ENCODE measurements around the gene PLEKHG4B. TPM values are rescaled to one million over a fixed set of nuclear protein-coding genes. Genes with fewer than 3 reads are reported as not detected.

Gene PLEKHG4B
- polyA plus RNA-seq, 1 donor from 2014 or later = 0.78 TPM

DNA sequence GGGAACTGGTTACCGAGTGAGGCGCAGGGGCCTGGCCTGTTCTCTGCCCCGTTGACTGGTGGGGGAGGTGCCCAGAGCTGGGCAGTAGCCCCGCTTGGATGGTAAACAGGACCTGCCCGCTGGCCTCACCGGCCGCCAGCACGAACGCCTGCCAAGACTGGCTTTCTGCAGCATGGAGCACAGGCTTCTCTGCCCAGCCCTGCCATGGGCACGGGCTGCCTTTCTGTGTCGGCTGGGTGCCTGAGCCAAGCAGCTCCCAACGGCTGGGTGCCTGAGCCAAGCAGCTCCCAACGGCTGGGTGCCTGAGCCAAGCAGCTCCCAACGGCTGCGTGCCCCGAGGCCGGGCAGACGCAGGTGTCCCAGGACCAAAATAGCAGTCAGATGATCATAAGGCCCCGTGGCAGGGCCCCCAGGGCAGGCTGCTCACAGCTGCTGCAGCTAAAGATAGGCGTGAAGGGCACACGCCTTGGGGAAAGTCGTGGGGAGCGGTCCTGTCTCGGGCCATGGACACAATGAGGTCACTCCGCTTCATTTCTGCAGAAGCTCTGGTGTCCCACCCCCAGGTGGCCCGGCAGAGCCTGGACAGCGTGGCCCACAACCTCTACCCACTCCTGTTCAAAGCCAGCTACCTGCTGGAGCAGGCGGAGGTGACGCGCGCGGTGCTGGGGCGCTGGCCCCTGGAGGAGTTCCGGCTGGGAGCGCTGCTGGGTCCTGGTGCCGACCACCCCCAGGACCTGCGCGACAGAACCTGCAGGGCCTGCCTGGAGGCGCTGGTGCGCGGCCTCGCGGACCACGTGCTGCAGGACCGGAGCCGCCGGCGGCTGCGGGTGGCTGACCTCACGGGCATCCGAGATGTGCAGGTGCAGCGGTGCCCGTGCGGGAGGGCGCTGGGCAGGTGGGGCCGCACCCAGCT is 99.3 kb downstream of the PLEKHG4B start, which contains the start of gene LRRC14B:
Gene LRRC14B (plus strand): TSS at position 460 of the 913 bp plus-strand sequence. CDS start 44 bp downstream, at position 504.
- Histone ChIP-seq H3K4me3 (ENCODE audit: low read length) (no peak within 1 kb of the TSS), H3K4me2 (ENCODE audit: low read length) (no peak within 1 kb of the TSS), H3K9me3 (ENCODE audit: low read length) (no peaks in the 10 kb centered on the region), H3F3A (ENCODE audit: insufficient read depth, low read length, poor library complexity, severe bottlenecking) (no peaks in the 10 kb centered on the region), H3K27ac (ENCODE audit: low read length) (no peak within 1 kb of the TSS), H4K20me1 (ENCODE audit: insufficient read depth) (no peaks in the 10 kb centered on the region), H2AFZ (ENCODE audit: low read depth, low read length) (no peak within 1 kb of the TSS), H3K9me2 (ENCODE audit: insufficient read depth, low read length) (no peaks in the 10 kb centered on the region), H3K79me2 (replicated peaks; ENCODE audit: insufficient read depth, low read length) (no peaks in the 10 kb centered on the region), H3K36me3 (ENCODE audit: insufficient read depth, low read length) (no peaks in the 10 kb centered on the region), H3K9ac (ENCODE audit: low read length) (no peak within 1 kb of the TSS), H3K27me3 (ENCODE audit: insufficient read depth, low read depth, low read length) (no peaks in the 10 kb centered on the region)
- TF ChIP-seq EP300 (conservative IDR thresholded peaks at IDR 0.05; ENCODE audit: poor library complexity, severe bottlenecking) (no peak), EZH2 (IDR thresholded peaks at IDR 0.05; ENCODE audit: borderline replicate concordance, insufficient read depth, low read length, poor library complexity, severe bottlenecking) (no peak), POLR2AphosphoS5 (IDR thresholded peaks at IDR 0.05) (no peak)
- TF ChIP-seq, protein P1, sequence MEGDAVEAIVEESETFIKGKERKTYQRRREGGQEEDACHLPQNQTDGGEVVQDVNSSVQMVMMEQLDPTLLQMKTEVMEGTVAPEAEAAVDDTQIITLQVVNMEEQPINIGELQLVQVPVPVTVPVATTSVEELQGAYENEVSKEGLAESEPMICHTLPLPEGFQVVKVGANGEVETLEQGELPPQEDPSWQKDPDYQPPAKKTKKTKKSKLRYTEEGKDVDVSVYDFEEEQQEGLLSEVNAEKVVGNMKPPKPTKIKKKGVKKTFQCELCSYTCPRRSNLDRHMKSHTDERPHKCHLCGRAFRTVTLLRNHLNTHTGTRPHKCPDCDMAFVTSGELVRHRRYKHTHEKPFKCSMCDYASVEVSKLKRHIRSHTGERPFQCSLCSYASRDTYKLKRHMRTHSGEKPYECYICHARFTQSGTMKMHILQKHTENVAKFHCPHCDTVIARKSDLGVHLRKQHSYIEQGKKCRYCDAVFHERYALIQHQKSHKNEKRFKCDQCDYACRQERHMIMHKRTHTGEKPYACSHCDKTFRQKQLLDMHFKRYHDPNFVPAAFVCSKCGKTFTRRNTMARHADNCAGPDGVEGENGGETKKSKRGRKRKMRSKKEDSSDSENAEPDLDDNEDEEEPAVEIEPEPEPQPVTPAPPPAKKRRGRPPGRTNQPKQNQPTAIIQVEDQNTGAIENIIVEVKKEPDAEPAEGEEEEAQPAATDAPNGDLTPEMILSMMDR (IDR thresholded peaks at IDR 0.05; ENCODE audit: poor library complexity, severe bottlenecking) = no peak

DNA sequence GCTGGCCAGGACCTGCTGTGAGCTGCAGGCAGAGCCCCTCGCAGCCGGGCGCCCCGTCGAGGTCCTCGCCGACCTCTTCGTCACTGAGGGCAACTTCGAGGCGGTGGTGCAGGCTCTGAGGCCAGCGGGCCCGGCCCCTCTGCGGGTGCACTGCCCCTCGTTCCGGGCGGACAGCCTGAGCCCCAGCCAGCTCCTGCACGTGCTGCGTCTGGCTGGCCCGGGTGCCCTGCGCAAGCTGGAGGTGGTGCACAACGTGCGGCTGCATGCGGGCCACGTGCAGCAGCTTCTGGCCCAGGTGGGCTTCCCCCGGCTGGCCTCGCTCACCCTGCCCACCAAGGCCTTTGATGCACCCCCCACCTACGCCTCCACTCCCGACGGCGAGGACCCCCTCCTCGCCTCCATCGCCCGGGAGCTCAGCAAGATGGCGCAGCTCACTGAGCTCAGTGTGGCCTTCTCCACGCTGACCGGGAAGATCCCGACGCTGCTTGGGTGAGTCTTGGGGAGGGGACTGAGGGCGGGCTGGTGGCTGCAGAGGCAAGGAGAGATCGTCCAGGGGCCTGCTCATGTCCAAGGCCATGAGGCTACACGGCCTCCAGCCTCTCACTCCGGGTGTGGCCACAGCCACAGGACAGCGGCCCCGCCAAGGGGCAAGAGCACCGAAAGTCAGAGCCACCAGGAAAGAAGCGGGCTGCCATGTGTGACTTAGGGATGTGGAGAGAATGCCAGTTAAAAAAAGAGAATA is 100.2 kb downstream of the PLEKHG4B start:
- Histone ChIP-seq H3K27me3 (ENCODE audit: insufficient read depth, low read depth, low read length) (no peaks in the 10 kb centered on the region), H3F3A (ENCODE audit: insufficient read depth, low read length, poor library complexity, severe bottlenecking) (no peaks in the 10 kb centered on the region), H3K9ac (ENCODE audit: low read length) (no peak overlapping the region), H3K4me2 (ENCODE audit: low read length) (no peak overlapping the region), H3K79me2 (replicated peaks; ENCODE audit: insufficient read depth, low read length) (no peaks in the 10 kb centered on the region), H3K27ac (ENCODE audit: low read length) (no peak overlapping the region), H3K9me3 (ENCODE audit: low read length) (no peaks in the 10 kb centered on the region), H3K4me3 (ENCODE audit: low read length) (no peak overlapping the region), H3K9me2 (ENCODE audit: insufficient read depth, low read length) (no peaks in the 10 kb centered on the region), H2AFZ (ENCODE audit: low read depth, low read length) (no peak overlapping the region), H3K36me3 (ENCODE audit: insufficient read depth, low read length) (no peaks in the 10 kb centered on the region), H4K20me1 (ENCODE audit: insufficient read depth) (no peaks in the 10 kb centered on the region)
- no peak for TF ChIP-seq MXI1 (conservative IDR thresholded peaks at IDR 0.05; ENCODE audit: poor library complexity, severe bottlenecking)
- TF ChIP-seq, protein P1 (IDR thresholded peaks at IDR 0.05; ENCODE audit: poor library complexity, severe bottlenecking) = no peak
- TF ChIP-seq SMC3 (conservative IDR thresholded peaks at IDR 0.05; ENCODE audit: poor library complexity) = no peak
- no peak for TF ChIP-seq EP300 (conservative IDR thresholded peaks at IDR 0.05; ENCODE audit: poor library complexity, severe bottlenecking)
- TF ChIP-seq POLR2AphosphoS5 (IDR thresholded peaks at IDR 0.05) = no peak
- no peak for TF ChIP-seq RAD21 (conservative IDR thresholded peaks at IDR 0.05)
- no peak for TF ChIP-seq EZH2 (IDR thresholded peaks at IDR 0.05; ENCODE audit: borderline replicate concordance, insufficient read depth, low read length, poor library complexity, severe bottlenecking)
- no peak for TF ChIP-seq TAF1 (IDR thresholded peaks at IDR 0.05; ENCODE audit: low read depth)
- TF ChIP-seq, protein P2, sequence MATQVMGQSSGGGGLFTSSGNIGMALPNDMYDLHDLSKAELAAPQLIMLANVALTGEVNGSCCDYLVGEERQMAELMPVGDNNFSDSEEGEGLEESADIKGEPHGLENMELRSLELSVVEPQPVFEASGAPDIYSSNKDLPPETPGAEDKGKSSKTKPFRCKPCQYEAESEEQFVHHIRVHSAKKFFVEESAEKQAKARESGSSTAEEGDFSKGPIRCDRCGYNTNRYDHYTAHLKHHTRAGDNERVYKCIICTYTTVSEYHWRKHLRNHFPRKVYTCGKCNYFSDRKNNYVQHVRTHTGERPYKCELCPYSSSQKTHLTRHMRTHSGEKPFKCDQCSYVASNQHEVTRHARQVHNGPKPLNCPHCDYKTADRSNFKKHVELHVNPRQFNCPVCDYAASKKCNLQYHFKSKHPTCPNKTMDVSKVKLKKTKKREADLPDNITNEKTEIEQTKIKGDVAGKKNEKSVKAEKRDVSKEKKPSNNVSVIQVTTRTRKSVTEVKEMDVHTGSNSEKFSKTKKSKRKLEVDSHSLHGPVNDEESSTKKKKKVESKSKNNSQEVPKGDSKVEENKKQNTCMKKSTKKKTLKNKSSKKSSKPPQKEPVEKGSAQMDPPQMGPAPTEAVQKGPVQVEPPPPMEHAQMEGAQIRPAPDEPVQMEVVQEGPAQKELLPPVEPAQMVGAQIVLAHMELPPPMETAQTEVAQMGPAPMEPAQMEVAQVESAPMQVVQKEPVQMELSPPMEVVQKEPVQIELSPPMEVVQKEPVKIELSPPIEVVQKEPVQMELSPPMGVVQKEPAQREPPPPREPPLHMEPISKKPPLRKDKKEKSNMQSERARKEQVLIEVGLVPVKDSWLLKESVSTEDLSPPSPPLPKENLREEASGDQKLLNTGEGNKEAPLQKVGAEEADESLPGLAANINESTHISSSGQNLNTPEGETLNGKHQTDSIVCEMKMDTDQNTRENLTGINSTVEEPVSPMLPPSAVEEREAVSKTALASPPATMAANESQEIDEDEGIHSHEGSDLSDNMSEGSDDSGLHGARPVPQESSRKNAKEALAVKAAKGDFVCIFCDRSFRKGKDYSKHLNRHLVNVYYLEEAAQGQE (IDR thresholded peaks at IDR 0.05; ENCODE audit: borderline replicate concordance) = no peak
